K562 (cell line): ENCODE results near the gene MSRB2. TPM values are rescaled to one million over a fixed set of nuclear protein-coding genes. Genes with fewer than 3 reads are reported as not detected.

ENCODE experiments used
- ARID2 ChIP-seq: fragments of 450-650 bp; IDR thresholded peaks from 2 replicates; pipeline ENCODE4 v1.6.1; 2017; ENCODE audit warnings: antibody characterized with exemption, mild to moderate bottlenecking
- CC2D1A ChIP-seq: fragments of 450-650 bp; IDR thresholded peaks from 2 replicates; pipeline ENCODE4 v1.6.1; 2017; ENCODE audit warnings: mild to moderate bottlenecking
- DACH1 ChIP-seq: fragments of 450-650 bp; IDR thresholded peaks from 2 replicates; pipeline ENCODE4 v1.6.1; 2018; ENCODE audit not compliant: partially characterized antibody
- FOXP1 ChIP-seq: sonication (generic); formaldehyde crosslinking; IDR thresholded peaks from 2 replicates; pipeline ENCODE4 v1.8.0; 2022; ENCODE audit warnings: mild to moderate bottlenecking, missing genetic modification reagents
- MAZ ChIP-seq, 2 experiments: fragments of 450-650 bp in 1 of 2; sonication (generic) in 1 of 2; formaldehyde crosslinking; IDR thresholded peaks in 1 of 2; conservative IDR thresholded peaks in 1 of 2; 2 replicates each; pipeline versions ENCODE4 v1.4.0 to v1.5.0; 2020; ENCODE audit warnings: mild to moderate bottlenecking in 1 of 2, missing genetic modification reagents in 1 of 2
- MED1 ChIP-seq: sonication (generic); formaldehyde crosslinking; IDR thresholded peaks from 2 replicates; pipeline ENCODE4 v1.8.1; 2023; ENCODE audit warnings: missing genetic modification reagents, borderline replicate concordance
- SMC3 ChIP-seq: conservative IDR thresholded peaks from 2 replicates; pipeline ENCODE4 v1.6.1; 2011; ENCODE audit warnings: low read depth, low read length, improper control_type of control experiment; ENCODE audit not compliant: insufficient read depth
- TEAD1 ChIP-seq, 2 experiments: fragments of 450-650 bp in 1 of 2; sonication (generic) in 1 of 2; formaldehyde crosslinking; IDR thresholded peaks; 2 replicates each; pipeline versions ENCODE4 v1.4.0 to v1.8.0; 2020 to 2022; ENCODE audit warnings: mild to moderate bottlenecking in 2 of 2, missing genetic modification reagents in 1 of 2
- THRB ChIP-seq: fragments of 450-650 bp; formaldehyde crosslinking; conservative IDR thresholded peaks from 2 replicates; pipeline ENCODE4 v1.4.0; 2022; ENCODE audit warnings: mild to moderate bottlenecking, missing genetic modification characterization
- ZEB2 ChIP-seq: fragments of 450-650 bp; IDR thresholded peaks from 2 replicates; pipeline ENCODE4 v1.6.1; 2016
- ZNF282 ChIP-seq: sonication (generic); formaldehyde crosslinking; IDR thresholded peaks from 2 replicates; pipeline ENCODE4 v1.8.1; 2023; ENCODE audit warnings: missing genetic modification reagents
- polyA plus RNA-seq, 8 experiments: library from polyadenylated mRNA; depleted of rRNA in 4 of 8; stranded (reverse) in 5 of 8; unstranded in 3 of 8; fragments of >200 nt; fragmentation: Nextera tagmentation in 2 of 8; fragmentation: Illumina TruSeq in 1 of 8; extraction: Ambion mirVana in 2 of 8; extraction: Trizol in 1 of 8; gene quantifications; 2 replicates each; pipeline versions ENCODE4 v1.2.1 to v1.2.3, GENCODE V29; 2011 to 2014; ENCODE audit warnings: inconsistent platforms in 1 of 8, missing spikeins in 1 of 8
- total RNA-seq, 7 experiments: library from RNA; depleted of rRNA in 6 of 7; stranded (reverse); fragments of >200 nt in 6 of 7; fragmentation: Illumina TruSeq in 2 of 7; extraction: Trizol in 2 of 7; gene quantifications; 2 replicates each; pipeline versions ENCODE4 v1.2.1 to v1.2.3, GENCODE V29; 2011 to 2021; ENCODE audit warnings: low replicate concordance in 1 of 7
- TF ChIP-seq, protein P1 (sequence below): fragments of 450-650 bp; formaldehyde crosslinking; IDR thresholded peaks from 2 replicates; pipeline ENCODE4 v1.4.0; 2022; ENCODE audit warnings: missing genetic modification characterization
- TF ChIP-seq, protein P2 (sequence below): sonication (generic); formaldehyde crosslinking; IDR thresholded peaks from 2 replicates; pipeline ENCODE4 v1.8.0; 2022; ENCODE audit warnings: missing genetic modification reagents, mild to moderate bottlenecking, moderate library complexity, borderline replicate concordance
- TF ChIP-seq, protein P3 (sequence below), 2 experiments: fragments of 450-650 bp; formaldehyde crosslinking in 1 of 2; IDR thresholded peaks; 2 replicates each; pipeline versions ENCODE4 v1.4.0 to v1.6.1; 2014 to 2020; ENCODE audit warnings: mild to moderate bottlenecking in 2 of 2, borderline replicate concordance in 1 of 2, low read depth in 1 of 2

MSRB2 gene
- total and polyA plus RNA-seq, 9 of the 15 experiments (the other 6 are each of a cell fraction or from before 2014, with no cell fraction given): 1.5 to 22.3 (median 5.9) TPM

- TF ChIP-seq SMC3 (peak; percentile 77), FOXP1 (peak; percentile 45; the same call in 1 of the 2 replicates), TEAD1 (CRISPR knock-in tag; IDR thresholded peaks at IDR 0.05) (0 out of 4 replicates have a peak, but pooled peaks of 1 of the 2 experiments have one; percentile 34), DACH1 (no peak), MED1 (CRISPR knock-in tag) (no peak), THRB (CRISPR knock-in tag) (0 out of 2 replicates have a peak, but pooled peaks have one; percentile 17), MAZ (CRISPR knock-in tag; conservative IDR thresholded peaks at IDR 0.05 in 1 of 2, IDR thresholded peaks at IDR 0.05 in 1 of 2) (0 out of 4 replicates have a peak, but pooled peaks of 1 of the 2 experiments have one; percentile 24), ZNF282 (no peak), ZEB2 (0 out of 2 replicates have a peak, but pooled peaks have one; percentile 34), CC2D1A (peak; percentile 60; the same call in 1 of the 2 replicates), ARID2 (peak; percentile 57; the same call in 1 of the 2 replicates)
- TF ChIP-seq, protein P1, sequence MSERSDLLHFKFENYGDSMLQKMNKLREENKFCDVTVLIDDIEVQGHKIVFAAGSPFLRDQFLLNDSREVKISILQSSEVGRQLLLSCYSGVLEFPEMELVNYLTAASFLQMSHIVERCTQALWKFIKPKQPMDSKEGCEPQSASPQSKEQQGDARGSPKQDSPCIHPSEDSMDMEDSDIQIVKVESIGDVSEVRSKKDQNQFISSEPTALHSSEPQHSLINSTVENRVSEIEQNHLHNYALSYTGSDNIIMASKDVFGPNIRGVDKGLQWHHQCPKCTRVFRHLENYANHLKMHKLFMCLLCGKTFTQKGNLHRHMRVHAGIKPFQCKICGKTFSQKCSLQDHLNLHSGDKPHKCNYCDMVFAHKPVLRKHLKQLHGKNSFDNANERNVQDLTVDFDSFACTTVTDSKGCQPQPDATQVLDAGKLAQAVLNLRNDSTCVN: 0 out of 2 replicates have a peak, but pooled peaks have one; percentile 20
- TF ChIP-seq, protein P2, sequence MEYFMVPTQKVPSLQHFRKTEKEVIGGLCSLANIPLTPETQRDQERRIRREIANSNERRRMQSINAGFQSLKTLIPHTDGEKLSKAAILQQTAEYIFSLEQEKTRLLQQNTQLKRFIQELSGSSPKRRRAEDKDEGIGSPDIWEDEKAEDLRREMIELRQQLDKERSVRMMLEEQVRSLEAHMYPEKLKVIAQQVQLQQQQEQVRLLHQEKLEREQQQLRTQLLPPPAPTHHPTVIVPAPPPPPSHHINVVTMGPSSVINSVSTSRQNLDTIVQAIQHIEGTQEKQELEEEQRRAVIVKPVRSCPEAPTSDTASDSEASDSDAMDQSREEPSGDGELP (CRISPR knock-in tag): 0 out of 2 replicates have a peak, but pooled peaks have one; percentile 17
- TF ChIP-seq, protein P3, sequence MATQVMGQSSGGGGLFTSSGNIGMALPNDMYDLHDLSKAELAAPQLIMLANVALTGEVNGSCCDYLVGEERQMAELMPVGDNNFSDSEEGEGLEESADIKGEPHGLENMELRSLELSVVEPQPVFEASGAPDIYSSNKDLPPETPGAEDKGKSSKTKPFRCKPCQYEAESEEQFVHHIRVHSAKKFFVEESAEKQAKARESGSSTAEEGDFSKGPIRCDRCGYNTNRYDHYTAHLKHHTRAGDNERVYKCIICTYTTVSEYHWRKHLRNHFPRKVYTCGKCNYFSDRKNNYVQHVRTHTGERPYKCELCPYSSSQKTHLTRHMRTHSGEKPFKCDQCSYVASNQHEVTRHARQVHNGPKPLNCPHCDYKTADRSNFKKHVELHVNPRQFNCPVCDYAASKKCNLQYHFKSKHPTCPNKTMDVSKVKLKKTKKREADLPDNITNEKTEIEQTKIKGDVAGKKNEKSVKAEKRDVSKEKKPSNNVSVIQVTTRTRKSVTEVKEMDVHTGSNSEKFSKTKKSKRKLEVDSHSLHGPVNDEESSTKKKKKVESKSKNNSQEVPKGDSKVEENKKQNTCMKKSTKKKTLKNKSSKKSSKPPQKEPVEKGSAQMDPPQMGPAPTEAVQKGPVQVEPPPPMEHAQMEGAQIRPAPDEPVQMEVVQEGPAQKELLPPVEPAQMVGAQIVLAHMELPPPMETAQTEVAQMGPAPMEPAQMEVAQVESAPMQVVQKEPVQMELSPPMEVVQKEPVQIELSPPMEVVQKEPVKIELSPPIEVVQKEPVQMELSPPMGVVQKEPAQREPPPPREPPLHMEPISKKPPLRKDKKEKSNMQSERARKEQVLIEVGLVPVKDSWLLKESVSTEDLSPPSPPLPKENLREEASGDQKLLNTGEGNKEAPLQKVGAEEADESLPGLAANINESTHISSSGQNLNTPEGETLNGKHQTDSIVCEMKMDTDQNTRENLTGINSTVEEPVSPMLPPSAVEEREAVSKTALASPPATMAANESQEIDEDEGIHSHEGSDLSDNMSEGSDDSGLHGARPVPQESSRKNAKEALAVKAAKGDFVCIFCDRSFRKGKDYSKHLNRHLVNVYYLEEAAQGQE (IDR thresholded peaks at IDR 0.05; ENCODE audit: borderline replicate concordance): peak; percentile 77; the same call in 1 of the 2 replicates
- TF ChIP-seq, protein P3 (CRISPR knock-in tag; IDR thresholded peaks at IDR 0.05; ENCODE audit: low read depth): no peak
Observed at GRCh38 chr10:23067939-23068775, 27.2 kb upstream of the MSRB2 start (continued).
